Measurements from ENCODE around the gene KIF26A.

Gene KIF26A

GRCh38 chr14:104143521-104144452 lies 5.4 kb downstream of the KIF26A start:
- no peak overlapping the region for H3K4me3 ChIP-seq (ENCODE audit: low read depth, low read length)
- TF ChIP-seq, protein P1, sequence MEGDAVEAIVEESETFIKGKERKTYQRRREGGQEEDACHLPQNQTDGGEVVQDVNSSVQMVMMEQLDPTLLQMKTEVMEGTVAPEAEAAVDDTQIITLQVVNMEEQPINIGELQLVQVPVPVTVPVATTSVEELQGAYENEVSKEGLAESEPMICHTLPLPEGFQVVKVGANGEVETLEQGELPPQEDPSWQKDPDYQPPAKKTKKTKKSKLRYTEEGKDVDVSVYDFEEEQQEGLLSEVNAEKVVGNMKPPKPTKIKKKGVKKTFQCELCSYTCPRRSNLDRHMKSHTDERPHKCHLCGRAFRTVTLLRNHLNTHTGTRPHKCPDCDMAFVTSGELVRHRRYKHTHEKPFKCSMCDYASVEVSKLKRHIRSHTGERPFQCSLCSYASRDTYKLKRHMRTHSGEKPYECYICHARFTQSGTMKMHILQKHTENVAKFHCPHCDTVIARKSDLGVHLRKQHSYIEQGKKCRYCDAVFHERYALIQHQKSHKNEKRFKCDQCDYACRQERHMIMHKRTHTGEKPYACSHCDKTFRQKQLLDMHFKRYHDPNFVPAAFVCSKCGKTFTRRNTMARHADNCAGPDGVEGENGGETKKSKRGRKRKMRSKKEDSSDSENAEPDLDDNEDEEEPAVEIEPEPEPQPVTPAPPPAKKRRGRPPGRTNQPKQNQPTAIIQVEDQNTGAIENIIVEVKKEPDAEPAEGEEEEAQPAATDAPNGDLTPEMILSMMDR (conservative IDR thresholded peaks at IDR 0.05; ENCODE audit: low read depth, low read length): no peak
- DNase-seq (ENCODE audit: low read depth): no peak

- TF ChIP-seq, protein P1 (conservative IDR thresholded peaks at IDR 0.05; ENCODE audit: low read depth, low read length): no peak
- no peak overlapping the region for H3K4me3 ChIP-seq (ENCODE audit: low read depth, low read length)
- DNase-seq (ENCODE audit: low read depth): no peak
Measured at GRCh38 chr14:104144453-104144790, 6.0 kb downstream of the KIF26A start.

- TF ChIP-seq, protein P1 (conservative IDR thresholded peaks at IDR 0.05; ENCODE audit: low read depth, low read length): no peak
Measured at GRCh38 chr14:104144911-104145825, 6.8 kb downstream of the KIF26A start.

GRCh38 chr14:104145826-104146601 lies 7.6 kb downstream of the KIF26A start:
- no peak overlapping the region for H3K4me3 ChIP-seq (ENCODE audit: low read depth, low read length)
- TF ChIP-seq, protein P1 (conservative IDR thresholded peaks at IDR 0.05; ENCODE audit: low read depth, low read length): no peak
- DNase-seq (ENCODE audit: low read depth): no peak

More at GRCh38 chr14:104144911-104145825, 6.8 kb downstream of the KIF26A start:
- H3K4me3 ChIP-seq (ENCODE audit: low read depth, low read length): no peak overlapping the region
- DNase-seq (ENCODE audit: low read depth): no peak

GRCh38 chr14:104146651-104147345 lies 8.4 kb downstream of the KIF26A start:
- no peak for DNase-seq (ENCODE audit: low read depth)
- TF ChIP-seq, protein P1 (conservative IDR thresholded peaks at IDR 0.05; ENCODE audit: low read depth, low read length): no peak
- H3K4me3 ChIP-seq (ENCODE audit: low read depth, low read length): no peak overlapping the region

Measured in choroid plexus epithelial cell (primary cell).